HG03439 (cell line): ENCODE results near the gene RARB.

ENCODE experiments used
- ATAC-seq: cut with Tn5 transposase; IDR thresholded peaks from one replicate; pipeline ENCODE4 v1.9.1; 2021; ENCODE audit warnings: mild to moderate bottlenecking, moderate library complexity; ENCODE audit not compliant: unreplicated experiment

The RARB gene

GRCh38 chr3:25421747-25422146 is 6.3 kb upstream of the RARB start:
- no peak for ATAC-seq

GRCh38 chr3:25423780-25424588 is 4.1 kb upstream of the RARB start:
- ATAC-seq, result no peak

GRCh38 chr3:25424614-25425013 is 3.4 kb upstream of the RARB start:
- no peak for ATAC-seq

- no peak for ATAC-seq
These were observed 1.7 kb upstream of the RARB start for GRCh38 chr3:25426408-25426807.

GRCh38 chr3:25427155-25427554 is 908 bp upstream of the RARB start:
- ATAC-seq, result no peak

- no peak for ATAC-seq
These were observed 511 bp upstream of the RARB start for GRCh38 chr3:25427563-25427941.

- ATAC-seq, result no peak
These were observed 799 bp downstream of the RARB start for GRCh38 chr3:25428789-25429335.

GRCh38 chr3:25429361-25430286 is 1.6 kb downstream of the RARB start:
- ATAC-seq, result no peak

GRCh38 chr3:25430287-25430934 is 2.3 kb downstream of the RARB start:
- no peak for ATAC-seq

GRCh38 chr3:25430935-25431770 is 3.1 kb downstream of the RARB start:
- no peak for ATAC-seq

GRCh38 chr3:25432176-25432720 is 4.2 kb downstream of the RARB start:
- no peak for ATAC-seq

GRCh38 chr3:25433106-25433505 is 5.0 kb downstream of the RARB start:
- no peak for ATAC-seq

- ATAC-seq, result no peak
These were observed 5.8 kb downstream of the RARB start for GRCh38 chr3:25433868-25434267.

GRCh38 chr3:25437953-25438352 is 9.9 kb downstream of the RARB start:
- ATAC-seq, result no peak

GRCh38 chr3:25438791-25439555 is 10.9 kb downstream of the RARB start:
- no peak for ATAC-seq

- ATAC-seq, result no peak
These were observed 13.3 kb downstream of the RARB start for GRCh38 chr3:25441234-25441856.

- no peak for ATAC-seq
These were observed 14.4 kb downstream of the RARB start for GRCh38 chr3:25442486-25442885.

- ATAC-seq, result no peak
These were observed 16.2 kb downstream of the RARB start for GRCh38 chr3:25444273-25444672.

GRCh38 chr3:25445731-25446130 is 17.7 kb downstream of the RARB start:
- ATAC-seq, result no peak
